ENCODE measurements around the gene MPL. TPM values are rescaled to one million over a fixed set of nuclear protein-coding genes. Genes with fewer than 3 reads are reported as not detected.

MPL gene
- total and polyA plus RNA-seq, 4 donors = 0.03 to 1.0 TPM; not detected in 2

GRCh38 chr1:43307458-43308158, 30.0 kb upstream of the MPL start:
- H3K27ac ChIP-seq (ENCODE audit: low read depth in 1 of 2, low read length in 2 of 2) = no peak overlapping the region
- H3K4me3 ChIP-seq (ENCODE audit: low read depth in 1 of 3, low read length in 3 of 3) = no peak overlapping the region
- no peaks in the 10 kb centered on the region for H3K27me3 ChIP-seq (ENCODE audit: control insufficient read depth in 4 of 4, insufficient read depth in 4 of 4, low read length in 3 of 4)
- H3K4me1 ChIP-seq (ENCODE audit: control insufficient read depth in 4 of 4, insufficient read depth in 4 of 4, low read length in 3 of 4) = peaks cover 13 to 31% (median 22%) of the 10 kb centered on the region in 4 donors
- no peaks in the 10 kb centered on the region for H3K36me3 ChIP-seq (ENCODE audit: control insufficient read depth in 4 of 4, insufficient read depth in 3 of 4, low read depth in 1 of 4, low read length in 3 of 4)
- 96% methylated on average over 9 of the region's 9 CpGs for WGBS
- no peaks in the 10 kb centered on the region for H3K9me3 ChIP-seq (ENCODE audit: control insufficient read depth in 4 of 4, low read length in 3 of 4)
- no peak for DNase-seq (ENCODE audit: low spot score)
- TF ChIP-seq RXRA (IDR thresholded peaks at IDR 0.05) (no peak), FOXA1 (IDR thresholded peaks at IDR 0.05) (no peak)
- H3K9ac ChIP-seq (ENCODE audit: low read depth in 1 of 2, low read length in 2 of 2) = no peak overlapping the region

GRCh38 chr1:43308635-43309404, 28.8 kb upstream of the MPL start:
- Histone ChIP-seq H3K27ac (ENCODE audit: low read depth in 1 of 2, low read length in 2 of 2) (no peak overlapping the region), H3K36me3 (ENCODE audit: control insufficient read depth in 4 of 4, insufficient read depth in 3 of 4, low read depth in 1 of 4, low read length in 3 of 4) (no peaks in the 10 kb centered on the region), H3K4me1 (ENCODE audit: control insufficient read depth in 4 of 4, insufficient read depth in 4 of 4, low read length in 3 of 4) (peaks cover 15 to 33% (median 25%) of the 10 kb centered on the region in 4 donors), H3K27me3 (ENCODE audit: control insufficient read depth in 4 of 4, insufficient read depth in 4 of 4, low read length in 3 of 4) (no peaks in the 10 kb centered on the region), H3K9ac (ENCODE audit: low read depth in 1 of 2, low read length in 2 of 2) (no peak overlapping the region), H3K9me3 (ENCODE audit: control insufficient read depth in 4 of 4, low read length in 3 of 4) (no peaks in the 10 kb centered on the region), H3K4me3 (ENCODE audit: low read depth in 1 of 3, low read length in 3 of 3) (no peak overlapping the region)
- TF ChIP-seq EGR1 (IDR thresholded peaks at IDR 0.05; ENCODE audit: low read depth in 2 of 2) = no peak
- TF ChIP-seq HNF4A (conservative IDR thresholded peaks at IDR 0.05) = no peak
- TF ChIP-seq FOXA2 (IDR thresholded peaks at IDR 0.05) = no peak
- no peak for TF ChIP-seq JUND (IDR thresholded peaks at IDR 0.05)
- no peak for TF ChIP-seq FOXA1 (IDR thresholded peaks at IDR 0.05)
- no peak for TF ChIP-seq REST (IDR thresholded peaks at IDR 0.05)
- TF ChIP-seq CTCF (IDR thresholded peaks at IDR 0.05; ENCODE audit: low read depth, low read length, missing input control) = no peak
- TF ChIP-seq MAX (IDR thresholded peaks at IDR 0.05) = no peak
- 96% methylated on average over 20 of the region's 20 CpGs for WGBS
- DNase-seq (ENCODE audit: low spot score) = no peak
